Stimulated activated CD4-positive, alpha-beta T cell treated with anti-CD3 and anti-CD28 coated beads, TNF-alpha, amount 100 ng/mL, for 24 hours (primary cell): ENCODE measurements around the gene EPS15.
"Not testable (repeated sequence)": the region's sequence is repeated elsewhere in the genome, so short reads cannot be mapped to it uniquely, and the experiment has no call there.

Experiments
- DNase-seq, 3 experiments: peaks; one replicate each; pipeline ENCODE4 v3.0.0-alpha.2; 2020; ENCODE audit warnings: low read depth in 3 of 3

The EPS15 gene

DNA sequence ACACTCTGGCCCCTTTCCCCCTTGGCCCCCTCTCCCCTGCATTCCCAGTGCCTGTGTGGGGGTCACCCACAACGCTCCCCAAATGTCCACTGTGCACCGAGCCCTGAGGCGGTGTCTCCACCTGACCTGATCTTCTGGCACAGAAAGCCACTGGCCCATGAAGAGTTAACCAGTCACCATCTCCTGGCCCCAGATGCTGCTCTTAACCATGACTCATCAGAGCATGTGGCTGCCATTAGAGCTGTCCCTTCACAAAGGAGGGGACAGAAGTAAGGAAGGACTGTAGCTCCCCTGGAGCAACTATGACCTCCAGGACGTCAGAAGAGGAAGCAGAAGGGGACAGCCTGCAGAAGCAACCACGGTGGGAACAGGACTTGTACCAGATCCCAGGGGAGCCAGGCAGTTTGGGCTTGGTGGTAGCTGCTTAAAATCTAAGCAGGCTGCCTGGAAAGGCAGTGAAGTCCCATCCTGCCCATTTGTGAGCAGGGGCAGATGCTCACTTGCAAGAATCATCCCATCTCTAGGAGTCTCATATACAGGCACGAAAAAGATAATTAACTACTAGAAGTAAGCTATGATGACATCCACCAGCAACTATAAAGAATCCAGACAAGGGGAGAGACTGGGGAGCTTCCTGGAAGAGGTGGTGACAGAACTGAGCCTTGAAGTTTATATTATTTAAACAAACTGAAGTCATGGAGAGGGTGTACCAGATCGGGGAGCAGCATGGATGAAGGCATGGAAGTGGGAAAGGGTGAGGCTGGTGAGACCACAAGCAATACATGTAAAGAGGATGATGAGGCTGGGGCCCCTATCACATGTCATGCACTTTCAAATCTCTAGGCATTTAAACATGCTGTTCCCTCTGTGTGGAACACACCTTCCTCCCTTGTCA is 187.6 kb downstream of the EPS15 start:
- DNase-seq = no peak

DNA sequence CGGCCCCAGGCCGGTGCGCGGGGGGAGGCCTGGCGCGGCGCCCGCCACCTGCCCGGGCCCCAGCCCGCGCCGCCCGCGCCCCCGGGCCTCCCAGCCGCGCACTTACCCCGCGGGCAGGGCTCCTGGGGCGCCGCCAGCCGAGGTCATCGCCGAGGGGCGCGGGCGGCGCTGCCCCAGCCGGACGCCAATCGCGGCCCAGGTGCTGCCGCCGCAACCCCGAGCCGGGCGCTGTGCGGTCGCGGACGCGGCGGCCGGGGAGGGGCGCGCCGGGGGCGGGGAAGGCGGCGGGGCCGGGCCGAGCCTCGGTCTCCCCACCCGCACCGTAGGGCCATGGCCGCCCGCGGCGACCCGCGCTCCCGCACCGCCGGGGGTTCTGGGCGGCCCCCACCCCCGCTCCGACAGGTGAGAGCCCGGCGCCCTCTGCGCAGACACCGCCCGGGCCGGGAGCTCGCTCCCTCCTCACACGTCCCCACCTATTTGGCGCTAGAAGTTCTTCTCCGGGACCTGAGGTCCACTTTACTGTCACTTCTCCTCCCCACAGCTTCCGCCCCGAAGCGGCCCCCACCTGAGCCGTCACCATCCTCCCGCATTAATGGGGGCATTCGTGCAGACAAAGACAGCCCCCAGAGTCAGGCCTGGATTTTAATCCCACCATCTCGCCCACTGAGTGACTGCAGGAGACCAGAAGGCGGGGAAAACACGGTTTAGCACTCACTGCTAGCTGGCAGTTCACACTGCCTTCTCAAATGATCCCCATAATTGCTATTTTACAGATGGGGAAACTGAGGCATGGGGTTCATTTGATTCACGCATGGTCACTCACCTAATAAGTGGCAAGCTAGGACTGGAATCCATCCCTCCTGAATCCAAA is 188.5 kb downstream of the EPS15 start, which contains the start of gene TTC39A:
TSS of gene TTC39A (minus strand) at position 232 of the 871 bp plus-strand sequence. CDS start at position 147, 85 bp downstream.
- no peak for DNase-seq

DNA sequence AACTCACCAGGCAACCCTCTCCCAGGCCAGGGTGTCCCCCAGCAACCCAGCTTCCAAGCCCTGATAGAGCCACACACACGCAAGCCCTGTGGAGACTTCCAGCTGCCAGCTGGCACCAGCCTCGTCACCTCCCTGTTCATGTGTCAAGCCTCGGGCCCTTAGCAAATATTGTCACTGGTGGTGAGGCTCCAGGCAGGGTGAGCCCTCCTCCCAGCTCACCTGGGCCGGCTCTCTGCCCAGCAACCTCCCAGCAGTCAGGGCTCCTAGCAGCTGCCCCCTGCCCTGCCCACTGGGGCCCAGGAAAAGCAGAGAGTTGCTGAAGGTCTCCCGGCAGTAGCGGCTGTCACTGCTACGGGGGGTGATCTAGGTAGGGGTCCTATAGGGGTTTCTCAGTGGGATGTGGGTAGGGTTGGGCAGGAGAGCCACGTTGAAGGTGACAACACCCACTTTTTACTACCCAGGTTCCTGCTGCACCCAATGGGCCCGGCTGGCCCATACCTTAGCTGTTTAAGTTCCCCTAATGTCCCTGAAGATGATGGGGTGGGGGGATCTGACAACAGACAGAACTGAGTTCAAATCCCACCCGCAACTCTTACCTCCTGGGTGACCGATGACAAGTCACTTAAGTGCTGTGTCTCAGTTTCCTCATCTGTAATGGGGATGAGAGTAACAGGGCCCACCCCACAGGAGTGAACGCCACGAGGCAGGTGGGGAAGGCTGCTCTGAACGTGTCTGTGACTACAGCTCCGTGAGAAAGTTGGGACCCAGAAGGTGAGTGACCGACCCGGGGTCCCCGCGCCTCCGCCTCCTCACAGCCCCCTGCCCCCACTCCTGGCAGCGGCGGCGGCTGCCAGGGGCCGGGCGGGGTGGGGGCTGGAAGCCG is 189.4 kb downstream of the EPS15 start:
- DNase-seq = no peak

DNA sequence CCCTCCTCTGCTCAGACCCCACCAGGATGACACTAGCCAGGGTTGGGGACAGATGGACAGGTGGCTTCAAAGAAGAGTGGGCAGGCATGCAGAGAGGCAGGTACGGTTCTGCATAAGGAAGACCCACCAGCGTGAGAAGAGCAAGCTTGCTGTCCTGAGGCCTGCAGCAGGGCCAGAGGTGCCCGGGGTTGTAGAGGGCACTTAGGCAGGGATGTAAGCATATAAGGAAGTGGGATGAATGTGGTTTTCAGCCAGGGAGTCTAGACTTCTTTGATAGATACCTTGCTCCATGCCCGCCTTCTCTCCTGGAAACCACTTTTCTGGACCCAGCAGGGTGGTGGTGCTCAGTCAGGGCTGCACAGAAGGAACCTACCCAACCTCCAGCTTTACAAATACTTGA is 190.1 kb downstream of the EPS15 start:
- no peak for DNase-seq

DNA sequence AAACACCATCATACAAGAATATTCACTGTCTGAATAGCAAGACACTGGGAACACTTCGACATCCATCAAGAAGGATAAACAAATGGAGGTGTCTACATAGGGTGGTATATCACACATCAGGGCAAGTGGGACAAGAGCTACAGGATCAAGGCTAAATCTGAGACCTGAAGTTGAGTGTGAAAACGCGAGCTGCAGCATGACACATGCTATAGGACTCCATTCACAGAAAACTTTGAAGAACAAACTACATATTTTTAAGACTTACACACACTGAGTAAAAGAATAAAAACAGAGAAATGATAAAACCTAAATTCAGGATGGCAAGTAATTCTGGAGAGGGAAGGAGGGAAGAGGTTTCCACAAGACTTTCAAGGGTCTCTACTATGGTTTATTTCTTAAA is 190.8 kb downstream of the EPS15 start:
- no peak for DNase-seq

DNA sequence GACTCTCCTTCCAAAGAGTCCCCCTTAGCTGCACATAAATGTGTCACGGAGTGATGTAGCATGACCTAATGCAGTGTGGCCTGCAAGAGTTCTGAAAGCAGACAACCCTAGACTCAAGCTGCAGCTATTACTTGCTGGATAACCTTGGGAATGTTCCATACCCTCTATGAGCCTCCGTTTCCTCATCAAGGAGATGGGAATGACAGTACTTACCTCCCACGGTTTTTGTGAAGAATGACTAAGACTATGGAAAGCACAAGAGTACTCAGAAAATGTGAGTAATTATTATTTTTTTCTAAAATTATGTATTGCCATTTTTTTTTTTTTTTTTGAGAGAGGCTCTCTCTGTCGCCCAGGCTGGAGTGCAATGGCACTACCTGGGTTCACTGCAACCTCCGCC is 191.7 kb downstream of the EPS15 start:
- DNase-seq = no peak

DNA sequence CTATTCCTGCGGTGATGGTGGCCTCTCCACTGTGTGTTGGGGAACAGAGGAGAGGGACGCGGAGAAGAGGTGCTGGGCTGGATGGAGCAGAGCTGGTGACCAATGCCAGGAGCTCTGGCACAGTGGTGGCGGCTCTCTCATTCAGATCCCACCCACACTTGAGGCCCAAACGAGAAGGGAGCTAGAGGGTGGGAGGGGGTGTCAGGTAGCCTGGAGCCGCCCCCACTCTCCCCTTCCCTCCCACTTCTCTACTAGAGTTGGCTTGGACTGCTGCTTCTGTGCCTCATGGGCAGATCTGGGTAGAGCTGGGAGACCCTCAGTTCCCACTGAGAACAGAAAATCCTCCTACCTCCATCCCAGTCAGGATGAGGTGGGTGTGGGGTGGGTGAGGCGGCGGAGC is 192.2 kb downstream of the EPS15 start:
- no peak for DNase-seq

DNA sequence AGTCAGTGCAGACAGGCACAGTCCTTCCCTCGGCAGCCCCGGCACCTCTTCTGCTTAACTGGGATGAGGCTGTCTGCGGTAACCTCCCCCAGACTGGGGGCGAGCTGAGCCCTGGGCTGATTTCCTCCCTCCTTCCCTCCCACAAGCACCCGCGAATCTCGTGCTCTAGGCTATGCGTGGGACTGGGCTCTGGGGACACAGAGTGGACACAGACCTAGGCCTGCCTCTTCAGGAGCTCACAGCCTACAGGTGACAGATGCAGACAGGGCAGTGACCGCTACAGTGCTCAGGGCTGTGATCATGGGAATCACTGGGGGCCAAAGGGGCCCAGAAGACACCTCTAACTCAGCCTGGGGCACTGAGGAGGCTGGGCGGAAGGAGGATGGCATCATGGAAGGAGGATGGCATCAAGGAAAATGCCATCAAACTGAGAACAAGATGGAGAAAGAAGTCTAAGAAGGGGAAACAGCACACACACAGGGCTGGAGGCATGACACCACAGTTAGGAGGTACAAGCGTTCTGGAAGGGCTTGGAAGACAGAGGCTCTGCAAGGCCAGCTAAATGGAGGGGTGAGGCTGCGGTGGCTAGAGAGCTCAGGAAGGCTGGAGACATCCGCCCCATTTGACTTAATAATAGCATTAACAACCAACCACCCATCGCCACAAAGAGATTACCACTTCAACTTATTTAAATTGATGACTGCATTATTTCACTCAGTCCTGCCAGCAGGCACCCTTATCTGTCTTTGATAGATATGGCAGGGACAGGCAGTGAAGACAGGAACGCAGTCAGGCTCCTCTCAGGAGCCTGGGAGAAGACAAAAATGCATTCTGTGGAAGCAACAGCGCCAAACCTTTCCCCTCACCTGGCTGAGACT is 192.9 kb downstream of the EPS15 start:
- no peak for DNase-seq

DNA sequence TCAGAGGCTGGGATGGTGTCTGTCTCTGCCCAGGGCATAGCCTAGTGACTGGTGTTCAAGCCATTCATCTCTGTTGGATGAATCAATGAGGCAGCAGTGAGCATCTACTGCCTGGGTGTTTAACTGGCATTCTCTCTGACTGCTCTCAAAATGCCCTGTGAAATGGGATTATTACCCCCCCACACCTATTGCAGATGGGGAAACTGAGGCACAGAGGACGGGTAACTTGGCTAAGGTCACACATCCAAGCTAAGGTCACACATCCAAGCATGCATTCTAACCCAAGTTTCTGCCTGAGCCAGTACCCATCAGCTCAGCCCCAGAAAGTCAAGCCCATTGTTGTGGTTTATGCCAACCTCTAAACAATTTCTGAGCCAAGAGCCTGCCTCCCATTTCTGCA is 193.7 kb downstream of the EPS15 start:
- DNase-seq = no peak

DNA sequence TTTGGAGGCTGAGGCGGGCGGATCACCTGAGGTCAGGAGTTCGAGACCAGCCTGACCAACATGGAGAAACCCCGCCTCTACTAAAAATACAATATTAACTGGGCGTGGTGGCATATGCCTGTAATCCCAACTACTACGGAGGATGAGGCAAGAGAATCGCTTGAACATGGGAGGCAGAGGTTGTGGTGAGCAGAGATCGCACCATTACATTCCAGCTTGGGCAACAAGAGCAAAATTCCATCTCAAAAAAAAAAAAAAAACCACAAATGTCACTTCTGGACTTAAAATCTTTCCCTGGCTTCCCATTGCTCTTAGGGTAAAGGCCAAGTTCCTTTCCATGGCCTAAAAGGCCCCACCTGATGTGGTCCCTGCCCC is 194.1 kb downstream of the EPS15 start:
- not testable (repeated sequence) for DNase-seq

DNA sequence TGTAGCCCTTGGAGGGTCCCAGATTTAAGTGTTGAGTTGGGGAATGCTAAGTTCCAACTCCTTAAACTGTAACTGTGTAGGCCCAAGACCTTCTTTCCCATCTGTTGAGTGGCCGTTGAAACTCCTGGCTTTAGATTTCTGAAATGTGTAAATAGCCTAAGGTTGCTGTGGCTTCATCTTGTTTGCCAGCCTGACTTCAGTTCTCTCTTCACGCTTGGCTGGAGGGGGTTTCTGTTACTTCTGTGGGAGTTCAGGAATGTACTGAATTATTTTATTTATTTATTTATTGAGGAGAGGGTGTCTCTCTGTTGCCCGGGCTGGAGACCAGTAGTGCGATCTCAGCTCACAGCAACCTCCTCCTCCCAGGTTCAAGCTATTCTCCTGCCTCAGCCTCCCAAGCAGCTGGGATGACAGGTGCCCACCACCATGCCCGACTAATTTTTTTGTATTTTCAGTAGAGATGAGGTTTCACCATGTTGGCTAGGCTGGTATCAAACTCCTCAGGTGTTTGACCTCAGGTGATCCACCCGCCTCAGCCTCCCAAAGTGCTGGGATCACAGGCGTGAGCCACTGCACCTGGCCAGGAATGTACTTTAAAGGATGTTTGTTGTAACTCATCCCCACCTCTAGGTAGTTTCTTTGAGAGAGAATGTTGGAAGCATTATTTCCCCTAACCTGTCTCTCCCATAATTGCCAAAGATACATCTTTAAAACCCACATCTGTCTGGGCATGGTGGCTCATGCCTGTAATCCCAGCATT is 194.6 kb downstream of the EPS15 start:
- DNase-seq = no peak

DNA sequence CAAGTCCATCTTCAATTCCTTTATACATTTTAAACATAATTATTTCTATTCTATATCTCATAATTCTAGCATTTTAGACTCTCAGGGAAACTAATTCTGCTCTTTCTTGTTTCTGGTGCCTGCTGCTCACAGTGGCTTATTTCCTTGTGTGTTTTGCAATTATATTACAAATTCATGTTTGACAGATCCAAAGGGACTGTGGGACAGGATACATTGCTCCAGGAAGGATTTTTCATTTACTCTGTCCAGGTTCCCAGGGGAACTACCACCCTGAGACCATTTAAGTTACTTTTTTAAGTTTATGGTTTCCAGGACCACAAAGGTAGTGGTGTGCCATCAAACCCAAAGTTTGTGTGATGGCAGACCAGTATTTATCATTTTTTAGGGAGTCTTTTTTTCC is 195.3 kb downstream of the EPS15 start:
- no peak for DNase-seq

DNA sequence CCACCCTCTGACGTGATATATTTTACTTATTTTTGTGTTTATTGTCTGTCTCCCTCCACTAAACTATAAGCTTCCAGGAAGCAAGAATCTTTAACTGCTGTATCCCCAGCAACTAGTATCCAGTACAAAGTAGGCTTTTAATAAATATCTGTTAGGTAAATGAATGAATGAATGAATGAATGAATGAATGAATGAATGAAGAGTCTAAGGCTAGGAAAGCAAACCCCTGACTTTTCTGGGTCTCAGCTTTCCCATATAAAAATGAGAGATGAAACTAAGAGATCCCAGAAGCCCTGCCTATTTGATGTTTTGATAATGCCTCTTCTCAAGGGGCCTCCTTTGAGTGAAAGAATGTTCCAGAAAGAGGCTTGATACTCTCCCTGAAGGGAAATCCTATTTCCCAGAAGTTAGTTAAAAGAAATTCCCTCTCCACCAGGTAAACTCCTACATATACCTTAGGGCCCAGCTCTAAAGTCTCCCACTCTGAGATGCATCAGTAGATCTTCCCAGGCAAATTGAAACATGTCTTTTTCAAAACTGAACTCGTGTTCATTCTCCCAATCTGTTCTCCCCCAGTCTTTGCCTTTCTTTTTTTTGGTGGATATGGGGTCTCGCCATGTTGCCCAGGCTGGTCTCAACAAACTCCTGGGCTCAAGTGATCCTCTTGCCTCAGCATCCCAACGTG is 196.5 kb downstream of the EPS15 start:
- DNase-seq = no peak

DNA sequence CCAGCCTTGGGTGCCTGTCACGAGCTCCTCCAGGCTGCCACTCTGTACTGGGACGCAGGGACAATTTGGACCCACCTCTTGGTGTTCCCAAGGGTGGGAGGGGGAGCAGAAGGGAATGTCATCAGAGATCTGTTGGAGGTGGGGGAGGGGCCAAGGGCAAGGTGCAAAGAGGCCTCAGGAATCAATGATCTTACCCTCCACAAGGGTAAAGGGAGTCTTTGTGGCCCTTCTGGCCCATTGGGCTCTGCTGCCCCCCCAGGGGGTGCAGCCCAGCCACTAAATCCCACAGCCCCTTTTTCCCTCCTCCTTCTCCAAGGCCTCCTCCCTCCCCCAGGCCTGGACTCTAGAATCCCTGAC is 197.2 kb downstream of the EPS15 start:
- DNase-seq = no peak

DNA sequence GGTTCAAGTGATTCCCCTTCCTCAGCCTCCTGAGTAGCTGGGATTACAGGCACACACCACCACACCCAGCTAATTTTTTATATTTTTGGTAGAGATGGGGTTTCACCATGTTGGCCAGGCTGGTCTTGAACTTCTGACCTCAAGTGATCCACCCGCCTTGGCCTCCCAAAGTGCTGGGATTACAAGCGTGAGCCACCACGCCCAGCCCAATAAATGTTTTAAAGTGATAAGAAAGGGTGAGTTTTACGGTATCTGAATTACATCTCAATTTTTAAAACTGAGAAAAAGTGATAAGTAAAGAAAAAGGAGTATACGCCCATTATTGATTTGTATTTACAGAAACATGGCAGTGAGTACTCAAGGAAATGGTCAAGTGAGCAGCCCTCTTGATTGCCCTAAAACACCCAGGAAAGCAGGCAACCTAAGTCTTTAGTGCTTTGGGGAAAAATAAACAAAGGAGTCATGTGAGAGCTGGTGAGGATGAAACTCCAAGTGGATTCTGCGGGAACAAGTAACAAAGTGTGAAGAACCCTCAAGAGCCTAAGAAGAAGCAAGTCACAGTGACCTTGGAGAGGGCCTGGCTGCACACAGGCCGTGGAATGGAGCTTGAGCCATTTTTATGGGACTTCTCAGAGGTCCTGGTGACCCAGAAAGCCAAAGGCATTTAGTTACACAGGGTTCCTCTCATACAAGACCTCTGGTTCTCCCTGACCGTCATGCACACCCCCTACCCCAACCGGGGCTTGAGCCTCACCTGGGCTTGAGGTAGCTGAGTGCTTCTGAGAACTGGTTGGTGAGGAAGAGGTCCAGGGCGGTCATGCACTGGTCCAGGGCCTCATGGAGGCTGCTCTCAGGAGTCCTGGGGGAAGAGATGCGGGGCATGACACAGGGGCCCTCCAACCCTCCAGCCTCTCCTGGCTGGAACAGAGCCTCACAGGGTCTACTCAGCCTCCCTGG is 197.8 kb downstream of the EPS15 start:
- no peak for DNase-seq

DNA sequence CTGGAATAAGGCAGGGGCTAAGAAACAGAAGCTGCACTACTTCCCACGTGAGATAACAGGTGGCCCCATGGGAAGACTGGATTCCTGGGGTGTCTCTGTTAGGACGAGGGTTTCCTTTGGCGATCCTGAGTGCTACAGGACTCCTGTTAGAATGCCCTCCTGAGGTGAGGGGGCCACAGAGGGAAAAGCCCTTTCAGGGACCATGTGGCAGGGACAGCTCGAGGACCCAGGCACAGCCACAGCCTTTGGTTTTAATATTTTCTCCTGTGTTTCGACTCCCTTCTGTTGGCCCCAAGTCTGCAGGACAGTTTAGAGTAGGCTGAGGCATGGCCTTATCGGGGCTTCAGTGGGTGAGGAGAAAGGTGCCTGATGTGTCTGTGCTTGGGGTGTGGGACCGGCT is 201.3 kb downstream of the EPS15 start:
- DNase-seq = no peak

DNA sequence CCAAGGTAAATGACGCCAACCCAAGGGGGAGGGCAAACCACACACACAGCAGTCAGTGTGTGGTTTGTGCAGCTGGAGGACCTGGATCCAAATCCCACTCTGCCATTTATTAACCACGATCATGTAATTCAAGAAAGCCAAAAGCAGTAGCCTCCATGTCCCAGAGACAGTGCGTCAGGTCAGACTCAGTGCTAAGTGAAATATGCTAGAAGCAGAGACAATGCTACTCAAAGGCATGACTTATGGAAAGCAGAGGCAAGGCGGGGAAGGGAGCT is 202.3 kb downstream of the EPS15 start:
- DNase-seq = no peak

DNA sequence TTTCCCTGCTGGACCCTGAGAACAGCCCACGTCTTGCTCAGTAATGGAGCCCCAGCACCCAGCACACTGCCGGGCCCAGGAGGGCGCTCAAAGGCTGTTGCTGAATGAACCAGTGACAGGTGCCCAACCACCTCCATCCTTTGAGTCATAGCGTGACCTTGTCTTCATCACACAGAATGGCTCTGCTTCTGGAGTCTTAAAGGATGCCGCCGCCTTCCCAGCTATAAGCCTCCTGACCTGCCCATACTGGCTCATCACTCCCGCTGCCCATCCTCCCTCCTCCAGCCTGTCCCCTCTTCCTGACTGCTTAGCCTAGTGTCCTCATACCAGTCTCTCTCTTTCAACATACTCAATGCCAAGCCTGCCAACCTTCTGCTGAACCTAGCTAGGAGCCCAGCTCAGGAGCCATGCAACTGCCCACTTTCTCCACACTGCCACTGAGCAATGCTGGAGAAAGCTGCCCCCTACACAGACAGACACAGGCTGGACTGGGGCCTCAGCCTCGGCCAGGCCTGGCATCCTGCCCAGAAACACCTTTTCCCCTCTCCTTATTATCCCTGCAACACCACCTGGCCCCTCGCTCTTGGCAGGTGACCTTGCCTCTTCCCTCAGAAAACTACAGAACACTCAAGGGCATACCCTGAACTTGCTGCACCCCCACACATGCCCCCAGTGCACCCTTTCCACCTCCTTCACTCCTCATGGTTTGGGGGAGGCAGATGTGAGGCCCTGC is 202.8 kb downstream of the EPS15 start:
- DNase-seq = no peak
